Calu3 (cell line): ENCODE results near the gene ERC2. TPM values are rescaled to one million over a fixed set of nuclear protein-coding genes. Genes with fewer than 3 reads are reported as not detected.

Source experiments
- BruUV-seq: library from RNA; stranded (reverse); fragments of 400-500 nt; replicated peaks from 2 replicates; lab custom pipeline; 2021; lab: Mats Ljungman, UMichigan
- CTCF ChIA-PET: fragments of 300-600 bp; sonication (Branson Sonifier 250); formaldehyde crosslinking; loops from one replicate; lab custom pipeline; 2022; ENCODE audit warnings: antibody characterized with exemption; lab: Charles Lee
- DNase-seq: peaks from one replicate; pipeline ENCODE4 v3.0.0; 2022
- H3K27ac Mint-ChIP-seq: one replicate; pipeline ENCODE4 v1.8.0; 2022; ENCODE audit warnings: mixed read lengths; ENCODE audit not compliant: unreplicated experiment
- H3K27me3 Mint-ChIP-seq: one replicate; pipeline ENCODE4 v1.8.0; 2022; ENCODE audit warnings: mixed read lengths; ENCODE audit not compliant: unreplicated experiment
- H3K36me3 Mint-ChIP-seq: one replicate; pipeline ENCODE4 v1.8.0; 2022; ENCODE audit warnings: mild to moderate bottlenecking, moderate library complexity, mixed read lengths; ENCODE audit not compliant: insufficient read depth, unreplicated experiment
- H3K4me1 Mint-ChIP-seq: one replicate; pipeline ENCODE4 v1.8.0; 2022; ENCODE audit warnings: mild to moderate bottlenecking, low read depth, mixed read lengths; ENCODE audit not compliant: unreplicated experiment
- H3K4me3 Mint-ChIP-seq: one replicate; pipeline ENCODE4 v1.8.0; 2022; ENCODE audit warnings: mild to moderate bottlenecking, low read depth, moderate library complexity, mixed read lengths; ENCODE audit not compliant: unreplicated experiment
- H3K9me3 Mint-ChIP-seq: one replicate; pipeline ENCODE4 v1.8.0; 2022; ENCODE audit warnings: low read depth, mixed read lengths; ENCODE audit not compliant: unreplicated experiment
- intact Hi-C: fragments of 100-400 bp; cut with micrococcal nuclease; formaldehyde crosslinking; loops from one replicate; pipeline ENCODE4 v1.10.0; 2022; ENCODE audit not compliant: unreplicated experiment
- total RNA-seq: library from RNA; stranded (reverse); gene quantifications from 2 replicates; pipeline ENCODE4 v1.2.3, GENCODE V29; 2022
- TF ChIP-seq, protein P1 (sequence below): fragments of 200-600 bp; IDR thresholded peaks from one replicate; pipeline ENCODE4 v1.8.0; 2022; ENCODE audit warnings: antibody characterized with exemption; ENCODE audit not compliant: unreplicated experiment

Gene ERC2
- total RNA-seq, 1 experiment from 2014 or later = 0.73 TPM

DNA sequence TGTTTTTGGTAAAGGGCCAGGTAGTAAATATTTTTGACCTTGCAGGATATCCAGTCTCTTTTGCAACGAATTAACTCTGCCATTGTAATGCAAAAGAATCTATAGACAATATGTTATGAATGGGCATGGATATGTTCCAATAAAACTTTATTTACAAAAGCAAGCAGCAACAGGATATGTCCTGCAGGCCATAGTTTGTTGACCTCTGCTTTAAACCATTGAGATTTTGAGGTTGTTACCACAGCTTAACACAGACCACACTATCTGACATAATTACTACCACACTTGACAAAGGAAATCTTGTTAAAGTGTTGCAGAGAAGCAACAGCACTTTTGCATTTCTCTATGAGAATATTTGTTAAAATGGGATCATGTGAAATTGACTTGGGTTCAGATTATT is 349.3 kb downstream of the ERC2 start:
- peaks cover 44% of the 10 kb centered on the region for H3K27me3 Mint-ChIP-seq
- no peaks in the 10 kb centered on the region for H3K36me3 Mint-ChIP-seq
- TF ChIP-seq, protein P1, sequence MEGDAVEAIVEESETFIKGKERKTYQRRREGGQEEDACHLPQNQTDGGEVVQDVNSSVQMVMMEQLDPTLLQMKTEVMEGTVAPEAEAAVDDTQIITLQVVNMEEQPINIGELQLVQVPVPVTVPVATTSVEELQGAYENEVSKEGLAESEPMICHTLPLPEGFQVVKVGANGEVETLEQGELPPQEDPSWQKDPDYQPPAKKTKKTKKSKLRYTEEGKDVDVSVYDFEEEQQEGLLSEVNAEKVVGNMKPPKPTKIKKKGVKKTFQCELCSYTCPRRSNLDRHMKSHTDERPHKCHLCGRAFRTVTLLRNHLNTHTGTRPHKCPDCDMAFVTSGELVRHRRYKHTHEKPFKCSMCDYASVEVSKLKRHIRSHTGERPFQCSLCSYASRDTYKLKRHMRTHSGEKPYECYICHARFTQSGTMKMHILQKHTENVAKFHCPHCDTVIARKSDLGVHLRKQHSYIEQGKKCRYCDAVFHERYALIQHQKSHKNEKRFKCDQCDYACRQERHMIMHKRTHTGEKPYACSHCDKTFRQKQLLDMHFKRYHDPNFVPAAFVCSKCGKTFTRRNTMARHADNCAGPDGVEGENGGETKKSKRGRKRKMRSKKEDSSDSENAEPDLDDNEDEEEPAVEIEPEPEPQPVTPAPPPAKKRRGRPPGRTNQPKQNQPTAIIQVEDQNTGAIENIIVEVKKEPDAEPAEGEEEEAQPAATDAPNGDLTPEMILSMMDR = no peak
- no peaks in the 10 kb centered on the region for H3K9me3 Mint-ChIP-seq
- H3K4me1 Mint-ChIP-seq = no peaks in the 10 kb centered on the region
- H3K27ac Mint-ChIP-seq = no peak overlapping the region
- intact Hi-C loops = no loop called here
- DNase-seq = no peak
- CTCF ChIA-PET = no interaction called here
- no TSS peak for BruUV-seq
- H3K4me3 Mint-ChIP-seq = no peak overlapping the region

GRCh38 chr3:56115698-56116097 is 352.6 kb downstream of the ERC2 start:
- no peak for DNase-seq
- H3K27ac Mint-ChIP-seq = no peak overlapping the region
- H3K4me3 Mint-ChIP-seq = no peak overlapping the region
- no peaks in the 10 kb centered on the region for H3K9me3 Mint-ChIP-seq
- BruUV-seq = no TSS peak
- no peaks in the 10 kb centered on the region for H3K4me1 Mint-ChIP-seq
- no peaks in the 10 kb centered on the region for H3K36me3 Mint-ChIP-seq
- intact Hi-C loops = no loop called here
- CTCF ChIA-PET = no interaction called here
- TF ChIP-seq, protein P1 = no peak
- H3K27me3 Mint-ChIP-seq = peaks cover 56% of the 10 kb centered on the region

DNA sequence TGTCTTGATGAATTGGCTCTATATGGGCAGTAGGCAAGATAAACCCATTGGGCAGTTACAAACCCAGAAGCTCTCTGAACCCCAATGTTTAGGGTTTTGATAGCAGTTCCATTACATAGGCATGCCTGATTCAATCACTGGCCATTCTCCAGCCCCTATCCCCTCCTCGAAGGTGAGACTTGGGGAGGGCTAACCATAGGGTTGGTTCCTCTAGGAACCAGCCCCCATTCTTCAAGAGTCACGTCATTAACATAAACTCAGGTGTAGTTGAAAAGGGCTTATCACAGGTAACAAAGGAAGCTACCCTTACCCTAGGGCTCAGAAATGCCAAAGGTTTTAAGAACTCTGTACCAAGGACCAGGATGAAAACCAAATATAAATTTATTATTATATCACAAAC is 353.1 kb downstream of the ERC2 start:
- Mint-ChIP-seq H3K9me3 (no peaks in the 10 kb centered on the region), H3K4me1 (no peaks in the 10 kb centered on the region), H3K27ac (no peak overlapping the region), H3K36me3 (no peaks in the 10 kb centered on the region), H3K27me3 (peaks cover 56% of the 10 kb centered on the region), H3K4me3 (no peak overlapping the region)
- DNase-seq = no peak
- BruUV-seq = no TSS peak
- TF ChIP-seq, protein P1 = no peak
- CTCF ChIA-PET = no interaction called here
- intact Hi-C loops = no loop called here

GRCh38 chr3:56113908-56114307 is 354.4 kb downstream of the ERC2 start:
- no peaks in the 10 kb centered on the region for H3K36me3 Mint-ChIP-seq
- no peak for DNase-seq
- CTCF ChIA-PET = interaction anchor here (0.6 kb wide), 1 partner anchor 955 kb away, joined by 6 read pairs; no protein-coding TSS in a partner anchor
- TF ChIP-seq, protein P1 = no peak
- intact Hi-C loops = no loop called here
- peaks cover 56% of the 10 kb centered on the region for H3K27me3 Mint-ChIP-seq
- no peak overlapping the region for H3K27ac Mint-ChIP-seq
- no TSS peak for BruUV-seq
- no peak overlapping the region for H3K4me3 Mint-ChIP-seq
- H3K4me1 Mint-ChIP-seq = no peaks in the 10 kb centered on the region
- no peaks in the 10 kb centered on the region for H3K9me3 Mint-ChIP-seq
